HG03159 (cell line): Measurements from ENCODE around the gene GZF1.
A peak's percentile ranks its signal among the peaks of the same experiment; 100 is the strongest.

Experiments used
- ATAC-seq: cut with Tn5 transposase; IDR thresholded peaks from one replicate; pipeline ENCODE4 v1.9.1; 2021; ENCODE audit warnings: mild to moderate bottlenecking, moderate library complexity; ENCODE audit not compliant: unreplicated experiment

GZF1 gene

DNA sequence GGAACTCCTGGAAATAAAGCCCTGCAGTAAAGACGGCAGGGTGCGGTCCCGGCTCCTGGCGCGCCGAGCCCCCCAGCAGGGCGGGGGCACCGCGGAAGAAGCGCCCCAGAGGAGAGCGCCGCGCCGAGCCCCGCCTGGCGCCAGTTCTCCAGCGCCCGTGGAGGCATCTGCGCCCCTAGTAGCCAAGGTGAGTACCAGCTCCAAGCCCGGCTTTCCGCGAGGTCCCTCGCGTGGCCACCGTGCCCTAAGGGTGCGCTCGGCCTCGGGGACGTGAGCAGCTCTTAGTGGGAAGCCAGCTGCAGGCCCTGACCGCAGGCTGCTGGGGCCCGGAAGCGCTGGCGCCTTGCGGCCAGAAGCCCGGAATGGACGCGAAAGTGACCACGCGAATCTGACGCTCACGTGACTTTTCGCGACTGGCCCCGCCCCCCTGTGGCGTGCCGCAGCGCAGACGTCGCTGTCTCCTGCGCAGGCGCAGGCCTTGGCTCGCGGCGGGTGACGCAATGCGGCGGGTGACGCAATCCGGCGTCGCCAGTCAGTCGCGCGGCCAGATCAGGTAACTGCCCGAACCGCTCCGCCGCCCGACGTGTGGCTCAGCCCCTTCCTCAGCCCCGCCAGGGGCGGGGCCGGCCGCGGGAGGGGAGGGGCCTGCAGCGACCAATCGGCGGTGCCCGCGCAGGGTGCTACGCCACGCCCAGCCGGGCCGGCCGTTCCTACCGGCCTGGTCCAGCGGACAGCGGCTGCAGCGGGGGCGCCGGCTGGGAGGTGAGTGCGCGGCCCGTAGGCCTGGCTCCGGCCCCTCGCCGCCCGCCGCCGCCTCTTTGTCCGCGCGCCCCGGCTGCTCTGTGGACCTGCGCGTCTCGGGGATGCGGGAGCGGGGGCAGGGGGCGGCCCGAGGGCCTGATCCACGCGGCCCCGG, at the start of gene GZF1:
Gene GZF1 (plus strand): TSS at position 707 of the 916 bp plus-strand sequence. CDS start 2,202 bp downstream, outside the sequence.
- ATAC-seq, result peak; percentile 64

- no peak for ATAC-seq
Measured at GRCh38 chr20:23313271-23313670, 48.7 kb upstream of the GZF1 start.

- ATAC-seq, result no peak
Measured at GRCh38 chr20:23314699-23315098, 47.3 kb upstream of the GZF1 start.

GRCh38 chr20:23315099-23315498, 46.9 kb upstream of the GZF1 start:
- no peak for ATAC-seq

DNA sequence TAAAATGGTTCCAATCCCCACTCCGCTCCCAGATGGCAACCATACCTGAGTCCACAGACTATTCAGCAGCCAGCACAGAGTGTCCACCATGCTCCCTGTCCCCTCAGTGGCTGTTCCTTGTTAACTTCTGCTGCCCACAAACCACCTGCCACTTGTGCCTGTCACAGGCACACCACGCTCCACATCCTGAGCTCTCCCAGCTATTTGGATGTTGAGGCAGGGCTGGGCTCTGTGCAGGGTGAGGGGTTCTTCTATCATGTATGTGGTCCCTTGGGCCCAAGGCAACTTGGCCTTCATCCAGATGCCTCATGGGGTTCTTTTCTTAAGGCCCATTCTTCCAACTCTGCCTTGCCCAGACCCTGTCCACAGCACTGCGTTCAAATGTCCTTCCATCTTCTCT, 45.4 kb upstream of the GZF1 start:
- no peak for ATAC-seq

GRCh38 chr20:23317081-23317480, 44.9 kb upstream of the GZF1 start:
- ATAC-seq, result no peak

- no peak for ATAC-seq
Measured at GRCh38 chr20:23318347-23318746, 43.6 kb upstream of the GZF1 start.

DNA sequence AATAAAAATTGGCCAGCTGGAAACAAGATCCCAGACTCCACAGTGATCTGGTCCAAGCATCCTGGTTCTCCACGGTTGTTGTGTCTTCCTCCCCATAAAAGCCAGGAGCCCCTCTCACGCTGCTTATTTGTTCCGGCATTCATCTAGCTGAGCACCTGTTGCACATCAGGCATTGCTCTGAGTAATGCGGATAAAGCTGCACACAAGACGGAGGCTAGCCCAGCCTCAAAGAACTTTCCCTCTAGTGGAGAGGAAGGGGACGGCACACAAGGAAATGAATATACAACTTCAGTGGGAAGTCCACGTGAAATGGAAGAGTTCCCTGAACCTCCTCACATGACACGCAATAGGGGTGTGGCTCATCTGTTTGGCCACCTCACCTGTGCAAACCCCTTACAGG, 41.7 kb upstream of the GZF1 start:
- no peak for ATAC-seq

- no peak for ATAC-seq
Measured at GRCh38 chr20:23325107-23325506, 36.9 kb upstream of the GZF1 start.

DNA sequence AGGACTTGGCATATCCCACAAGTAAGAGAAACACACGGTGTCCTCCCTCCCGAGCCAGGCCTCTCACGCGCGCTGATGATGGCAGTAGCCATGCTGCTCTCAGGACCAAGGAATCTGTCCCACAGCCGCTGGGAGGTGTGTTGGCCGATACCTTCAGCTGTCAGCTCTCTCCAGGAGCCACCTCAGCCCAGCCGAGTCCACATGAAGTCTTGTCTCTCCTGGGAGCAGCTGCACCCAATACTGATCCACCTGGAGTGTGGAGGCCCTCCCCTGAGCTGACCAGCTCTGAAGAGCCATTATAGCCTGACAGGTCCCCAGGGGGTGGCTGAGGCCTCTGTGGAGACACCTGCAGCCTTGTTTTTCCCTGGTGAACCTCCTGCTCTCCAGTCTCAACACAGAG, 35.2 kb upstream of the GZF1 start:
- ATAC-seq, result no peak

- no peak for ATAC-seq
Measured at GRCh38 chr20:23327617-23328333, 34.2 kb upstream of the GZF1 start.

GRCh38 chr20:23331450-23332350, 30.3 kb upstream of the GZF1 start:
- ATAC-seq, result no peak

DNA sequence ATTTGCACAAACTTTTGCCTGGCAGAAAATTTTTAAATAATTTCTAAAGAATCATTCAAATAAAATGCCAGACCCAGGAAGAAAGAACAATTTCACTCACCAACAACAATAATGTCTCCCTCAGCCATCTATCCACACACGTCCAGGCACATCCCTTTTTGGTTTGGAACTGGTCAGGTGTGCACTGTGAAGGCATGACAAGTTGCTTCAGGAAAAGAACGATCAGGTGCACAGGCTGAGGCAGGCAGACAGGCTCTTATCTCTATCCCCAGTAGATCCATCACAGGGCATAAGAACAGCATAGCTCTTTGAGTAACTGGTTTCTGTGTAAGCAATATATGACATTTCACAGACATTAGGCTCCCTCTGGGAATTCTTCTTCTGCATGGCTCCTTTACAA, 29.5 kb upstream of the GZF1 start:
- no peak for ATAC-seq

GRCh38 chr20:23334111-23334510, 27.9 kb upstream of the GZF1 start:
- ATAC-seq, result no peak

GRCh38 chr20:23335521-23335920, 26.5 kb upstream of the GZF1 start:
- no peak for ATAC-seq

- no peak for ATAC-seq
Measured at GRCh38 chr20:23336476-23336875, 25.5 kb upstream of the GZF1 start.

GRCh38 chr20:23337312-23337711, 24.7 kb upstream of the GZF1 start:
- no peak for ATAC-seq

DNA sequence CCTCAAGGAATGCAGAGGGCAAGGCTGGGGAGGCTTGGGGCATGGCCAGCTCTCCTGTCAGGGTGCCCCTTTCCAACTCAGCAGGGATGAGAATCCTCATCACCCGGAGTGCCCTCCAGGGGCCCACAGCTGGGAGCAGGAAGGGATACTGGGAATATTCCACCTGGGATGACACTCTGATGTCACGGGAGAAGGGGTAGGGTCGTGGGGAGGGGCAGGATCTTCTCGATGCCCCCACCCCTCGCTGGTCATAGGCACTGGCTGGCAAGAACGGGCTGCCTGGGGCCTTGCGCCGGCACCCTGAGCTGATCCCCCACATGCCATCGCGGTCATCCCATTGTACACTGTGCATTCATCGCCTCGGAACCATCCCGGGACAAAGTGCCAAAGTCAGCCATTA, 22.0 kb upstream of the GZF1 start:
- no peak for ATAC-seq

GRCh38 chr20:23340524-23340923, 21.5 kb upstream of the GZF1 start:
- ATAC-seq, result peak; percentile 57

DNA sequence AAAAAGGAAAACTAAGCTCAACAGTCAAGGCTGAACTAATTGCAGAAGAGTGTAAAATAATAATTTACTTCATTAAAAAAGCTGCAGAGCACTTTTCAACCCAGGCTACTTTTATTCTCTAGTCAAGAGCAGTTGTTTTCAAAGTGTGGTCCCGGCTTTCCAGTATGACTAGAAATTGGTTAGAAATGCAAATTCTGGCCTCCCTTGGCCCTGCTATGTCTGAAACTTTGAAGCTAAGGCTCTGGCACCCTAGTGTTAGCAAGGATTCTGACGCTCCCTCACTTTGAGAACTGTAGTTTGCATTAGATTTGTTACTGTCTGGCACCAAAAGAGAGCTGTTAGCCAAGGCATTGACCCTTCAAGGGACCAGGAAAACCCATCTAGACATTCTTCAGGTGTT, 20.9 kb upstream of the GZF1 start:
- no peak for ATAC-seq

- no peak for ATAC-seq
Measured at GRCh38 chr20:23343590-23343989, 18.4 kb upstream of the GZF1 start.
